Neural progenitor cell (in vitro differentiated cells): ENCODE measurements around the gene CWC22. TPM values are rescaled to one million over a fixed set of nuclear protein-coding genes. Genes with fewer than 3 reads are reported as not detected.
"Not testable (repeated sequence)": the region's sequence is repeated elsewhere in the genome, so short reads cannot be mapped to it uniquely, and the experiment has no call there.

Experiments used
- DNase-seq: peaks from one replicate; pipeline ENCODE4 v3.0.0-alpha.2; 2016; ENCODE audit warnings: low spot score
- H2AFZ ChIP-seq: fragments of 200-600 bp; sonication (generic); replicated peaks from 2 replicates; pipeline ENCODE4 v1.6.1; 2016; ENCODE audit warnings: antibody characterized with exemption
- H3F3A ChIP-seq: fragments of 200-600 bp; sonication (generic); 2 replicates; pipeline ENCODE4 v1.6.1; 2016; ENCODE audit warnings: antibody characterized with exemption, low read depth
- H3K27ac ChIP-seq: fragments of 200-600 bp; sonication (generic); 2 replicates; pipeline ENCODE4 v1.5.1; 2016; ENCODE audit warnings: mild to moderate bottlenecking
- H3K27me3 ChIP-seq: fragments of 200-600 bp; sonication (generic); 2 replicates; pipeline ENCODE4 v1.6.1; 2016; ENCODE audit warnings: mild to moderate bottlenecking, moderate library complexity
- H3K36me3 ChIP-seq: fragments of 200-600 bp; sonication (generic); 2 replicates; pipeline ENCODE4 v1.5.1; 2016
- H3K4me1 ChIP-seq: fragments of 200-600 bp; sonication (generic); 2 replicates; pipeline ENCODE4 v1.6.1; 2016; ENCODE audit warnings: mixed run types
- H3K4me2 ChIP-seq: fragments of 200-600 bp; sonication (generic); 2 replicates; pipeline ENCODE4 v1.6.1; 2016
- H3K4me3 ChIP-seq: fragments of 200-600 bp; sonication (generic); 2 replicates; pipeline ENCODE4 v1.5.1; 2016
- H3K79me2 ChIP-seq: fragments of 200-600 bp; sonication (generic); 2 replicates; pipeline ENCODE4 v1.6.1; 2016; ENCODE audit warnings: low read depth
- H3K9ac ChIP-seq: fragments of 200-600 bp; sonication (generic); 2 replicates; pipeline ENCODE4 v1.6.1; 2016
- H3K9me3 ChIP-seq: fragments of 200-600 bp; sonication (generic); 2 replicates; pipeline ENCODE4 v1.5.1; 2016; ENCODE audit warnings: low read depth
- H4K20me1 ChIP-seq: fragments of 200-600 bp; sonication (generic); 2 replicates; pipeline ENCODE4 v1.6.1; 2016; ENCODE audit warnings: low read depth
- H3K27ac Mint-ChIP-seq: 3 replicates; pipeline ENCODE4 v1.8.0; 2021; ENCODE audit warnings: mixed read lengths
- H3K27me3 Mint-ChIP-seq: 2 replicates; pipeline ENCODE4 v1.8.0; 2022; ENCODE audit warnings: low read depth, mild to moderate bottlenecking, inconsistent platforms, moderate library complexity, mixed read lengths; ENCODE audit not compliant: insufficient read depth
- H3K36me3 Mint-ChIP-seq: 3 replicates; pipeline ENCODE4 v1.8.0; 2021; ENCODE audit warnings: mixed read lengths
- H3K4me1 Mint-ChIP-seq: 3 replicates; pipeline ENCODE4 v1.8.0; 2021; ENCODE audit warnings: mixed read lengths
- H3K4me3 Mint-ChIP-seq: 3 replicates; pipeline ENCODE4 v1.8.0; 2021; ENCODE audit warnings: mild to moderate bottlenecking, moderate library complexity, mixed read lengths
- H3K9me3 Mint-ChIP-seq: 3 replicates; pipeline ENCODE4 v1.8.0; 2020; ENCODE audit warnings: mixed read lengths
- EZH2 ChIP-seq: fragments of 200-600 bp; sonication (generic); IDR thresholded peaks from 2 replicates; pipeline ENCODE4 v1.6.1; 2017; ENCODE audit warnings: antibody characterized with exemption, mild to moderate bottlenecking, moderate library complexity
- EZH2phosphoT487 ChIP-seq: fragments of 200-600 bp; sonication (generic); IDR thresholded peaks from 2 replicates; pipeline ENCODE4 v1.6.1; 2017; ENCODE audit warnings: antibody characterized with exemption
- total RNA-seq: library from RNA; depleted of rRNA; stranded (reverse); fragments of >200 nt; gene quantifications from 2 replicates; pipeline ENCODE4 v1.2.3, GENCODE V29; 2015; ENCODE audit warnings: low replicate concordance
- TF ChIP-seq, protein P1 (sequence below): fragments of 200-600 bp; sonication (generic); IDR thresholded peaks from 2 replicates; pipeline ENCODE4 v1.5.1; 2017; ENCODE audit warnings: antibody characterized with exemption, mild to moderate bottlenecking

The CWC22 gene
- total RNA-seq, 1 donor from 2014 or later = 60.2 TPM

- no peak overlapping the region for H3K27ac Mint-ChIP-seq
- Histone ChIP-seq H3K4me1 (peaks cover 22% of the 10 kb centered on the region), H3K9me3 (no peaks in the 10 kb centered on the region), H3K9ac (no peak overlapping the region), H3K27me3 (no peaks in the 10 kb centered on the region), H3K4me3 (no peak overlapping the region), H3K27ac (no peak overlapping the region), H2AFZ (peak overlapping the region; percentile 7), H3K4me2 (no peak overlapping the region), H3K79me2 (no peaks in the 10 kb centered on the region), H3F3A (peaks cover 4% of the 10 kb centered on the region), H3K36me3 (no peaks in the 10 kb centered on the region), H4K20me1 (no peaks in the 10 kb centered on the region)
- H3K4me1 Mint-ChIP-seq = peaks cover 3% of the 10 kb centered on the region
- TF ChIP-seq EZH2phosphoT487 (no peak), EZH2 (no peak)
- TF ChIP-seq, protein P1, sequence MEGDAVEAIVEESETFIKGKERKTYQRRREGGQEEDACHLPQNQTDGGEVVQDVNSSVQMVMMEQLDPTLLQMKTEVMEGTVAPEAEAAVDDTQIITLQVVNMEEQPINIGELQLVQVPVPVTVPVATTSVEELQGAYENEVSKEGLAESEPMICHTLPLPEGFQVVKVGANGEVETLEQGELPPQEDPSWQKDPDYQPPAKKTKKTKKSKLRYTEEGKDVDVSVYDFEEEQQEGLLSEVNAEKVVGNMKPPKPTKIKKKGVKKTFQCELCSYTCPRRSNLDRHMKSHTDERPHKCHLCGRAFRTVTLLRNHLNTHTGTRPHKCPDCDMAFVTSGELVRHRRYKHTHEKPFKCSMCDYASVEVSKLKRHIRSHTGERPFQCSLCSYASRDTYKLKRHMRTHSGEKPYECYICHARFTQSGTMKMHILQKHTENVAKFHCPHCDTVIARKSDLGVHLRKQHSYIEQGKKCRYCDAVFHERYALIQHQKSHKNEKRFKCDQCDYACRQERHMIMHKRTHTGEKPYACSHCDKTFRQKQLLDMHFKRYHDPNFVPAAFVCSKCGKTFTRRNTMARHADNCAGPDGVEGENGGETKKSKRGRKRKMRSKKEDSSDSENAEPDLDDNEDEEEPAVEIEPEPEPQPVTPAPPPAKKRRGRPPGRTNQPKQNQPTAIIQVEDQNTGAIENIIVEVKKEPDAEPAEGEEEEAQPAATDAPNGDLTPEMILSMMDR = no peak
- H3K4me3 Mint-ChIP-seq = no peak overlapping the region
- no peaks in the 10 kb centered on the region for H3K27me3 Mint-ChIP-seq
- no peak for DNase-seq
- H3K9me3 Mint-ChIP-seq = no peaks in the 10 kb centered on the region
- H3K36me3 Mint-ChIP-seq = peaks cover 2% of the 10 kb centered on the region
Measured at GRCh38 chr2:179936141-179936540, 71.0 kb downstream of the CWC22 start.

DNA sequence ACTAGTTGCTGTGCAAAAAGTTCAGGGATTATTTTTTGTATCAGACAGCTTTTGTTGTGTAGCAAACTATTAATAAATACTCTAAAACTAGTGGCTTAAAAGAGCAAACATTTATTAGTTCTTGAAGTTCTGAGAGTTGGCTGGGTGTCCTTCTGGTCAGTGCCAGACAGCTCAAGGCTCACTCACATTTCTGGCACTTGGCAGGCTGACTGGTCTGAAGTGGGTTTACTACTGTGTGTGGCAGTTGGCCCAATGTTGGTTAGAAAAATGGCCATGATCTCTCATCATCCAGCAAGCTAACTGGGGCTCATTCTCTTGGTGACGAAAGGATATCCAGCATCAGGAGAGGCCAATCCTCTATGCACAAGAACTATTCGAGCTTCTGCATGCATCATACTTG is 74.3 kb downstream of the CWC22 start:
- no peaks in the 10 kb centered on the region for H3K27me3 ChIP-seq
- H2AFZ ChIP-seq = no peak overlapping the region
- H3K9me3 Mint-ChIP-seq = peaks cover 14% of the 10 kb centered on the region
- no peak overlapping the region for H3K4me3 Mint-ChIP-seq
- peaks cover 3% of the 10 kb centered on the region for H3K4me1 Mint-ChIP-seq
- no peak overlapping the region for H3K27ac Mint-ChIP-seq
- H3K79me2 ChIP-seq = no peaks in the 10 kb centered on the region
- peaks cover 9% of the 10 kb centered on the region for H3K36me3 Mint-ChIP-seq
- H3F3A ChIP-seq = peaks cover 4% of the 10 kb centered on the region
- no peak overlapping the region for H3K4me3 ChIP-seq
- DNase-seq = no peak
- H3K27ac ChIP-seq = no peak overlapping the region
- H3K9me3 ChIP-seq = no peaks in the 10 kb centered on the region
- peaks cover 2% of the 10 kb centered on the region for H3K27me3 Mint-ChIP-seq
- peaks cover 22% of the 10 kb centered on the region for H3K4me1 ChIP-seq
- H3K9ac ChIP-seq = no peak overlapping the region
- H4K20me1 ChIP-seq = no peaks in the 10 kb centered on the region
- no peak overlapping the region for H3K4me2 ChIP-seq
- no peak for TF ChIP-seq EZH2phosphoT487
- TF ChIP-seq, protein P1 = no peak
- TF ChIP-seq EZH2 = no peak
- H3K36me3 ChIP-seq = no peaks in the 10 kb centered on the region

DNA sequence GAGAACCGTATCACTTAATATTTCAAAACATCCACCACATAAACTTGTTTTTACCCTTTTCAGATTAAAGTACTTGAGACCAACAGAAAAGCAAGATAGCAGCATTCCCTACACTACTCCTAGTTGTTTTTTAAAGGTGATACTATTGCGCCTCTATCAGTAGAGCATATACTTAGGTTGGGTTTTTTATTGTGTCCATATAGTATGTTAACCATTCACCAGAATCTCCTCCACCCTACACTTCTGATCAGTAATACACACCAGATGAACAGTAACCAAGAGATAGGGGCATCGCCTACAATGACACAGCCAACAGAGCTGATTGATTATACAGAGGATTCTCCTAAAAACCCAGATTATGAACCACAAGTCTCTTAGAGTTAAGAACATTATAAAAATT is 75.6 kb downstream of the CWC22 start:
- Histone ChIP-seq H3K27ac (no peak overlapping the region), H3K4me1 (peaks cover 22% of the 10 kb centered on the region), H3F3A (peaks cover 4% of the 10 kb centered on the region), H3K79me2 (no peaks in the 10 kb centered on the region), H4K20me1 (no peaks in the 10 kb centered on the region), H3K9me3 (peaks cover under 1% of the 10 kb centered on the region), H2AFZ (no peak overlapping the region), H3K27me3 (no peaks in the 10 kb centered on the region), H3K4me3 (no peak overlapping the region), H3K36me3 (peaks cover under 1% of the 10 kb centered on the region), H3K4me2 (no peak overlapping the region), H3K9ac (no peak overlapping the region)
- Mint-ChIP-seq H3K9me3 (peaks cover 18% of the 10 kb centered on the region), H3K27ac (no peak overlapping the region), H3K36me3 (peaks cover 9% of the 10 kb centered on the region), H3K27me3 (peaks cover 2% of the 10 kb centered on the region), H3K4me3 (no peak overlapping the region), H3K4me1 (peaks cover 3% of the 10 kb centered on the region)
- no peak for DNase-seq
- no peak for TF ChIP-seq EZH2
- TF ChIP-seq, protein P1 = no peak
- TF ChIP-seq EZH2phosphoT487 = no peak

GRCh38 chr2:179929997-179930396 is 77.1 kb downstream of the CWC22 start:
- H2AFZ ChIP-seq, H4K20me1 ChIP-seq, H3F3A ChIP-seq, H3K4me3 Mint-ChIP-seq, H3K27me3 ChIP-seq, H3K79me2 ChIP-seq, H3K27ac Mint-ChIP-seq, DNase-seq, H3K4me1 Mint-ChIP-seq, H3K9ac ChIP-seq, H3K4me3 ChIP-seq, H3K36me3 Mint-ChIP-seq, H3K4me2 ChIP-seq, H3K4me1 ChIP-seq, H3K27me3 Mint-ChIP-seq, H3K27ac ChIP-seq, H3K36me3 ChIP-seq: not testable (repeated sequence)
- peaks cover 12% of the 10 kb centered on the region for H3K9me3 ChIP-seq
- H3K9me3 Mint-ChIP-seq = peaks cover 27% of the 10 kb centered on the region
